ES-I3 (cell line): ENCODE results near the gene FGF19.
A peak's percentile ranks its signal among the peaks of the same experiment; 100 is the strongest.

Experiments used
- H3K36me3 ChIP-seq: 2 replicates; pipeline ENCODE4 v1.6.1; 2013; ENCODE audit warnings: mild to moderate bottlenecking, low read length, control low read depth, moderate library complexity; ENCODE audit not compliant: insufficient read depth
- H3K4me1 ChIP-seq: 2 replicates; pipeline ENCODE4 v1.6.1; 2013; ENCODE audit warnings: mild to moderate bottlenecking, control low read depth, low read length; ENCODE audit not compliant: insufficient read depth
- H3K9ac ChIP-seq: 2 replicates; pipeline ENCODE4 v1.6.1; 2013; ENCODE audit warnings: low read depth, mild to moderate bottlenecking, low read length, moderate library complexity
- H3K9me3 ChIP-seq: 2 replicates; pipeline ENCODE4 v1.6.1; 2013; ENCODE audit warnings: mild to moderate bottlenecking, low read length, moderate library complexity; ENCODE audit not compliant: control insufficient read depth, insufficient read depth

FGF19 gene, protein sequence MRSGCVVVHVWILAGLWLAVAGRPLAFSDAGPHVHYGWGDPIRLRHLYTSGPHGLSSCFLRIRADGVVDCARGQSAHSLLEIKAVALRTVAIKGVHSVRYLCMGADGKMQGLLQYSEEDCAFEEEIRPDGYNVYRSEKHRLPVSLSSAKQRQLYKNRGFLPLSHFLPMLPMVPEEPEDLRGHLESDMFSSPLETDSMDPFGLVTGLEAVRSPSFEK

DNA sequence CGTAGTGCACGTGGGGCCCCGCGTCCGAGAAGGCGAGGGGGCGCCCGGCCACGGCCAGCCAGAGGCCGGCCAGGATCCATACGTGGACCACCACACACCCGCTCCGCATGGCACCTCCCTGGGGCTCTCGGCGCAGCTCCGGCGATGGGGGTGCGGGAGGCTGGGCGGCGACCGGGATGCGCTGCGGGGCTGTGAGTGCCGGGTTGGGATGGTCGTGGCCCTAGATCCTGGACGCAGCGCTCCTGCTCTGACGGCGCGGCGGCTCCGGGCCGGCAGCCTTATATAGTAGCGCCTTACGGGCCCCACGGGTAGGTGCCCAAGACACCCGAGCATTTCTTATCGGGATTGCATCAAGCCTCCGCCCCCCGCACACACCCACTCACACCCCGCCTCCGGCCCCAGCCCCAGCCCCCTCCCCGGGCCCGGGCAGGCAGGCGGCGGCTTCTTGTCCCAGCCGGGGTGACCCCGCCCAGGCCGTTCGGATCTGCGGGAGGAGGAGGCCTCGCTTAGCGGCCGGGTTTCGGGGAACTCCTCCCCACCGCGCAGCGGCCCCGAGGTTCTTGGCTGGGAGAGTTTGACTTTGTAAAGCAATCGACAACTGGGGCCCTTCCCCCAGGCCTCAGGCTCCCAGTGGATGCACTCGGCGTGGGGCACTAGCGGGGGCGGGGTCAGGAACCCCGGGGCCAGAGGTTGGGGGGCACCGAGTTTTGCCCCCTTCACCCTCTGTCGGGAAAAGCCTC, at the start of gene FGF19:
Gene FGF19, minus strand, starts transcription at position 255 of the 740 bp plus-strand sequence. Its CDS starts 146 bp downstream, at position 109.
- no peaks in the 10 kb centered on the region for H3K9me3 ChIP-seq
- peaks cover under 1% of the 10 kb centered on the region; the same call in 1 of the 2 replicates for H3K36me3 ChIP-seq
- peaks cover 21% of the 10 kb centered on the region for H3K4me1 ChIP-seq
- H3K9ac ChIP-seq, result peak within 1 kb of the TSS; percentile 49

DNA sequence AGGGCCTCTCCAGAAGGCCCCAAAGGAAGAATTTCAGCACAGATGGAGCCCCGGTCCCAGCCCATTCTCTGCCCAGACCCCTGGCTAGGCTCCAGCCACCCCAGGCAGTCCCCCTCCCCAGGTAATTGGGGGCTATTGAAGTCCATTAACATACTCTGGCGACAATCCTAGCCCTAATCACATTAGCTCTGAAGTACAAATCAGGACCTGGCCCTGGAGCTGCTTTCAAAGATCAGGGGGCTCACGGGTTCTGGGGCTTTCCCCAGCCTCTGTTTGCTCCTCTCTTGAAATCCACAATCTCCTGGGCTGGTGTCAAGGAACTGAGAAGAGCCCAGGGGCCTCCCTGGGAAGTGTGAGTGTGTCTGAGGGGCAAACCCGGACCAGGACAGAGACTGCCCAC, 49.1 kb upstream of the FGF19 start:
- H3K36me3 ChIP-seq, result no peaks in the 10 kb centered on the region
- no peaks in the 10 kb centered on the region for H3K9me3 ChIP-seq
- no peak overlapping the region for H3K9ac ChIP-seq
- no peaks in the 10 kb centered on the region; the same call in 1 of the 2 replicates for H3K4me1 ChIP-seq

DNA sequence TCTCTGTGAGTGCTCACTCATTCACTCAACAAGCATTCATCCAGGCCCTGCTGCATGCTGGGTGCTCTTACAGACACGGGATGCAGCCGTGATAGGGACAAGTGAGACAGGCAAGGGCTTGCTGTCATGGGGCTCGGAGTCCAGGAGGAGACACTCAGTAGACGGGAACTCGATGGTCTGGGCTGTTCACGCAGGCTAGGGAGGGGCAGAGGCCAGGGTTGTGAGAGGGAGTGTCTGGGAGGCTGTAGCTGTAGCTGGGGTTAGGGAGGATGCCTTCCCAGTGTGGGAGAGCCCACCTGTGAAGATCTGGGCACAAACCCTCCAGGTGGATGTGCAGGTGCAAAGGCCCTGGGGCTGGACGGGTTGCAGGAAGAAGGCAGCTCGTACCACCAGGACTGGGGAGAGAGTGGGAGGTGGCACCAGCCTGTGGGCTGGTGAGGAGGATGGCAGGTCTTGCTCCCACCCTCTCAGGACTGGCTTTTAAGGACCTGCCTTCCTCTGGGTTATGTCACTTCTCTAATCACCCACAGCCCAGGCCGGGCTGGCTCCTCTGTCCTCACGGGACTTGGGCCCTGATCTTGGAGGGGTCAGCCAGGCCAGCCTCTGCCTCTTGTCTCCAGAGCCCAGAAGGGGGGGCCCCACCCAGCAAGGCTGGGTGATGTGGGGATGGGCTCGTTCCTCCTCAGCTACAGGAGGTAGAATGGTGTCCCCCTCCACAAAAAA, 47.2 kb upstream of the FGF19 start:
- Histone ChIP-seq H3K4me1 (peaks cover 9% of the 10 kb centered on the region; the same call in 1 of the 2 replicates), H3K36me3 (no peaks in the 10 kb centered on the region)

DNA sequence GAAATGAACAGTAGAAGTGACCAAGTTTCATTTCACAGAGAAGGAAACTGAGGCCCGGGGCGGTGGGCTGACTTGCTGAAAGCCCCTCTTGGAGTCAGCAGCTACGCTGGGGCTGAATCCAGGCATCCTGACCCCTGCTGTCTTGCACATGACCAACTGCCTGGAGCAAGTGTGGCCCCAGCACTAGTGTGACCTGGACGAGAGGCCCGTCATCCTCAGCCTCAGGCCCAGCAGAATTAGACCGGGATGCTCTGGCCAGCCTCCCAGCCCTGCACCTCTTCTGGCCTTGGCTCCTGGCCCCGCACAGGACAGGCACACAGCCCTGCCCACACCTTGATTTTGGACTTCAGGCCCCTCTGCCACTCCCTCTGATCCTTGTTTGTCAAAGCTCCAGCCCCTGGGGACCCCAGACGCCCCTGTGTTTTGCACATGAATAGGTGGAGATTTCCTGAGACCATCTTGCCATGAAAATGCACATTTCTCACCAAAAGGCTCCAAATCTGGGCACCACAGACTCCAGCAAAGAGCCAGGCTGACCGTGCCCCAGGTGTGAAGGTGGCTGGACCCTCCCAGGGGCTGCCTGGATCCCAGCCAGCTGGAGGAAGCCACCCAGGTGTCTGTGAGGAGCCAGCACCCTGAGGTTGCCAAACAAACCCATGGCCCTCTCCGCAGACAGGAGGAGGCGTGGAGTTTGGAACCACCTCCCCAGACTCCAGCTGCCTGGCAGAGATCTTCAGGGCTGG, 46.5 kb upstream of the FGF19 start:
- no peaks in the 10 kb centered on the region for H3K36me3 ChIP-seq
- no peaks in the 10 kb centered on the region for H3K9me3 ChIP-seq
- H3K4me1 ChIP-seq, result peaks cover 9% of the 10 kb centered on the region; the same call in 1 of the 2 replicates
- H3K9ac ChIP-seq, result no peak overlapping the region

More for the DNA sequence above, 47.2 kb upstream of the FGF19 start:
- Histone ChIP-seq H3K9me3 (no peaks in the 10 kb centered on the region), H3K9ac (no peak overlapping the region)

DNA sequence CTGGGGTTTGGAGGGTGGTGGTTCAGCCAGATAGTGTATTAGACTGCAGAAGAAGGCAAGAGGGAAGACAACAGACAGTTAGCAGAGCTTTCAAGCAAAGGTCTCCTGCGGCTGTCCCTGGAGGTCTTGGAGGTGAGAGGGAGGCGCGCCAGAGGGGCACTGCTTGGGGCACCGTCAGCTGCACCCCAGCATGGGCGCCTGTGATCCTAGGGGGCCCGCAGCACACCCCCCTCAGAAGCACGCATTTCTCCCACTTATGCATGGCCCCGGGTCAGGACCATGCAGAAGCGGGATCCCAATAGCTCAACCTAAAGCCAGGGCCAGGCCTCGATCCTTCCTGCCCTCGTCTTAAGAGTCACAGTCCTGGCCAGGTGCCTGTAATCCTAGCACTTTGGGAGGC, 44.8 kb upstream of the FGF19 start:
- Histone ChIP-seq H3K4me1 (peaks cover 13% of the 10 kb centered on the region), H3K36me3 (no peaks in the 10 kb centered on the region), H3K9me3 (no peaks in the 10 kb centered on the region), H3K9ac (no peak overlapping the region)

DNA sequence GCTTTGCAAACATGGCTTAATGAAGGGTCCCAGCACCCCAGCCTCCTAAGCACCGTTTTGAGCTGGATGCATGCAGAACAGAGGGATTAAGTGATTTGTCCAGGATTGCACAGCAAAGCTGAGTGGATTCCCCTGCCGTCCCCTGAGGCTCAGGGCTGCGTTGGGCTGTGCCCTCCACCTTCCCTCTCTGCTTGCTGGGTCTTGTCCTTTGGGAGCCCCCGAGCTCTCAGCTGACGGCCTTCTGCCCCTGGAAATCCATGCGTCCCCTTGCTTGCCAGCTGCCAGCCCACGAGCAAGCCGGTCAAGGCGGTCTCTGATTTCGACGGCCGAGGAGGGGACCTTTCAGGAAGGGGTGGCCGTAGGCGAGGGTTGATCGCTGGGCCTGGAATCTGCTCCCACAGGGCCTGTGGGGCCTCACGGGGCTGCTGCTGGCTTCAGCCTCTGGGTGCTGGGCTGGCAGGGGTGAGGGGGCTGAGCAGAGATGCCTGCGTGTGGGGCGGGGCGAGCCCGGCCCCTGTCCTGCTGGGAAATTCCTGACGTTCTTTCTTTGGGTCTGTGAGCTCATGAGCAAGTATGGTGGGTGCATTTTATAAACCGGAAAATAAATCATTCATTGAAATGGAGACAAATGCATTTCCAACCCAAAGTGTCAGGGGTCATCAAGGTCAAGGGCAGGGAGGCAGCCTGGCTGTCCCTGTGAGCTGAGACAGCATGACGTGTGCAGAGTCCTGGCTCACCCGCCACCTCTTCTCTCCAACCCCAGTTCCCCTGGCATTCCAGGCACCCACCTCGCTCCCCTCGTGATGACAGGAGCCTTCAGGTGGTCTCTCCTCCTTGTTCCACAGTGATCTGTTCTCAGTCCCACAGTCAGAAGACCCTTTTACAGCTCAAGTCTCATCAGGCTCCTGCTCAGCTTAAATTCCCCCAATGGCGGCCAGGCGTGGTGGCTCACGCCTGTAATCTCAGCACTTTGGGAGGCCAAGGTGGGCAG, 43.2 kb upstream of the FGF19 start:
- H3K4me1 ChIP-seq, result peaks cover 16% of the 10 kb centered on the region
- no peaks in the 10 kb centered on the region for H3K36me3 ChIP-seq
- H3K9ac ChIP-seq, result no peak overlapping the region
- no peaks in the 10 kb centered on the region for H3K9me3 ChIP-seq

DNA sequence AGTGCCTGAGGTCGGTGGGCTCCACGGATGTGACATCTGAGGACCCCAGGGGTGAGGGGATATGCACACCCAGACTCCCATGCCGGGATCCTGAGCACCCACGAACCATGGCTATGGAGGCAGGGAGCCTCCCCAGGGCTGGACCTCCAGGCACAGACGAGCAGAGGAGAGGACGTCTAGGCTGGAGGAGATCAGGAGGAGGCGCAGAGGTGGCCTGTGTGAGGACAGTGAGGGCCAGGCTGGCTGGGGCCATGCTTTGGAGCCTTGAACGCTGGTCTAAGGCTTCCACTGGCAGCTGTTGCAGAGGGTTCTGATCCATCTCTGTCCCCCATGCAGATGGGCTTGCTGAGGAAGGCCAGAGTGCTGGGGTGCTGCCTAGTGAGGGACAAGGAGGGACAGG, 42.3 kb upstream of the FGF19 start:
- no peak overlapping the region for H3K9ac ChIP-seq
- H3K9me3 ChIP-seq, result no peaks in the 10 kb centered on the region
- H3K36me3 ChIP-seq, result no peaks in the 10 kb centered on the region
- peaks cover 16% of the 10 kb centered on the region for H3K4me1 ChIP-seq

DNA sequence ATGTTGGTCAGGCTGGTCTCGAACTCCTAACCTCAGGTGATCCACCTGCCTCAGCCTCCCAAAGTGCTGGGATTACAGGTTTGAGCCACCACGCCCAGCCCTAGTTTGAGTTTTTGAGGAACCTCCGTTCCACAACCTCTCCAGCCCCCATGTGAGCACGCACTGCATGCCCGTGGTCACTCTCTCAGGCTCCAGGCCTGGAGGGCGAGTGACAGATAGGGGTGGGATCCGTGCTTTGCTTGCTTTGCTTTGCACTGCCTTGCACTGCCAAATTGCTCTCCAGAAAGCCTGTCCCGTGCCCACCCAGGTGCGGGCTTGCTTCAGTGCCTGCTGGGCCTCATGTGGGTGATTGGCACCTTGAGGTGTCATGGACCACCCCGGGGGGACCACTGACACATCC, 41.4 kb upstream of the FGF19 start:
- peaks cover 16% of the 10 kb centered on the region for H3K4me1 ChIP-seq
- no peak overlapping the region for H3K9ac ChIP-seq
- no peaks in the 10 kb centered on the region for H3K9me3 ChIP-seq
- no peaks in the 10 kb centered on the region for H3K36me3 ChIP-seq

DNA sequence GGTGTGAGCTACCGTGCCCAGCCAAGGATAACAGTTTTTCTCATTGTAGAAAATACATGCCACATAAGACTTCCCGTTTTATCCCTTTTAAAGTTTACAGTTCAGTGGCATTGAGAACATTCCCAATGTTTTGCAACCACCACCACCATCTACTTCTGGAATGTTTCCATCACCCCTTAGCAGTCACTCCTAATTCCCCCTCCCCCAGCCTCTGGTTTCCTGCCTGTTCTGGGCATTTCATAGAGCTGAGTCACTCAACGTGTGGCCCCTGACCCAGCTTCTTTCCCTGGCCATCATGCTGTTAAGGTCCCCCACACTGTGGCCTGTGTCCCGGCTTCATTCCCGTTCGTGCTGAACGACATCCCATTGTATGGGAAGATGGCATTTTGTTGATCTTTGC, 40.6 kb upstream of the FGF19 start:
- Histone ChIP-seq H3K4me1 (peaks cover 16% of the 10 kb centered on the region), H3K9ac (no peak overlapping the region), H3K9me3 (peaks cover 1% of the 10 kb centered on the region; the same call in 1 of the 2 replicates), H3K36me3 (no peaks in the 10 kb centered on the region)

DNA sequence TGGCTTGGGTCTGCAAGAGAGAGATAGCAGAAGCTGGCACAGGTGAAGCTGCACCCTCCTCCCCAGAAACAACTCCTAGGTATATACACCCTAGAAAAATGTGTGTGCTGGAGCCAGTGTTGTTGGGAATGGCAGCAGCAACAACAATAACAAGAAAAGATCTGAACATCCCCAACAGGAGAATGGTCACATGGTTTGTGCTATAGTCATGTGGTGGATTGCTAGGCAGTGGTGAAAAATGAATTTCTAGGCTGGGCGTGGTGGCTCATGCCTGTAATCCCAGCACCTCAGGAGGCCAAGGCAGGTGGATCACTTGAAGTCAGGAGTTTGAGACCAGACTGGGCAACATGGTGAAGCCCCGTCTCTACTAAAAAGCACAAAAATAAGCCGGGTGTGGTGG, 31.0 kb upstream of the FGF19 start:
- H3K9ac ChIP-seq, result no peak overlapping the region
- peaks cover 6% of the 10 kb centered on the region for H3K9me3 ChIP-seq
- H3K36me3 ChIP-seq, result no peaks in the 10 kb centered on the region
- H3K4me1 ChIP-seq, result no peaks in the 10 kb centered on the region

DNA sequence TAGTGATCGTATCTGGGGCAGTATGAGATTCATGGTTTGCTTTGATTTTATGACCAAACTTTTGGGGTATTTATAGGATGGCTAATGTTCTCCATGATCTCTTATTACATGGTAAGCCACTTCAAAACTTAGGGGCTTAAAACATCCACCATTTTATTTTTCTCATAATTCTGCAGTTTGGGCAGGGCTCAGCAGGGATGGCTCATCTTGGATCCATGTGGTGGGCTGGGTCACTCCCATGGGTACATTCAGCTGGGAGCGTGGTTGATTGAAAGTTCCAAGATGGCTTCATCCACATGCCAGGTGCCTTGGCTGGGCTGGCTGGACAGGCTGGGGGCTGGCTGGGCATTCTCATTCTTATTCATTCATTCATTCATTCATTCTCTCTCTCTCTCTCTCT, 30.5 kb upstream of the FGF19 start:
- peaks cover 4% of the 10 kb centered on the region for H3K9me3 ChIP-seq
- H3K36me3 ChIP-seq, result no peaks in the 10 kb centered on the region
- no peak overlapping the region for H3K9ac ChIP-seq
- no peaks in the 10 kb centered on the region for H3K4me1 ChIP-seq

DNA sequence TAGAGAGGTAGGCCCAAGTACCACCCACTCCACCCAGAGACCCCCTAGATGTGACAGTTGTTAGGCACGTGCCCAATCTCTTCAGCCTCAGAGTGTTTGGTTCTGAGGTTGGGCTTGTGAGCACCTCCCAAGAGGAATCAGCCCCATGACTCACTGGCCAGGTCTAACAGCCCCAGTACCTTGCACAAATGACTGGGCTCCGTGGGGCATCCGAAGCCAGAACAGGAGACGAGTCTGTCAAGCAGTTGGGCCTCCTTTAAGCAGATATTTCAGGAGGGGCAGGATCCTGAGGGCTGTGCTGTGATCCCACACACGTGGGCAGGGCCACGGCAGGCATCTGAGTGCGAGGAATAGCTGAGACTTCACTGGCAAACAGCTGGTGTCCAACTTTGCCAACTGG, 29.1 kb upstream of the FGF19 start:
- Histone ChIP-seq H3K9ac (no peak overlapping the region), H3K36me3 (no peaks in the 10 kb centered on the region), H3K4me1 (no peaks in the 10 kb centered on the region), H3K9me3 (no peaks in the 10 kb centered on the region; the same call in 1 of the 2 replicates)

DNA sequence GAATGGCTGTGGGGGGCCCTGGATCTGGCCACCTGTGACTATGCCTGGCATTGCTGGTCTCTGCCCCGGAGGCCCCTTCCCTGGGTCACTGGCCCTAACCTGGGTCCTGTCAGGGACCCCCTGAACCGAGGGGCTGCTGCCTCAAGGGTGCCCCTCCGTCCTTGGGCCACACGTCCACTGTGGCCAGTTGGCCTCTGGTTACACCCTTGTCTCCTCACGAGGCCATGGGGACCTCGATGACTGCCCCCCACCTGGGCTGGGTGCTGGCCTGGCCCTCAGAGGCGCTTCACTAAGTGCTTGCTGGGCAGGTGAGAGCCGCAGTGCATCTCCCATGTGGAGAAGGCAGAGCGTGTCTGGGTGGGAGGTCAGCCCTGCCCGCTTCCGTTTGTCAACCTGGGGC, 27.3 kb upstream of the FGF19 start:
- Histone ChIP-seq H3K9me3 (no peaks in the 10 kb centered on the region; the same call in 1 of the 2 replicates), H3K9ac (no peak overlapping the region), H3K36me3 (no peaks in the 10 kb centered on the region), H3K4me1 (no peaks in the 10 kb centered on the region)
